Activated CD4-positive, CD25-positive, alpha-beta regulatory T cell treated with anti-CD3 and anti-CD28 coated beads, Interleukin-2, amount 50 U/mL, for 72 hours (primary cell): ENCODE data around the gene P2RX2.

ENCODE experiments used
- DNase-seq: peaks from one replicate; pipeline ENCODE4 v3.0.0; 2021

Gene P2RX2

DNA sequence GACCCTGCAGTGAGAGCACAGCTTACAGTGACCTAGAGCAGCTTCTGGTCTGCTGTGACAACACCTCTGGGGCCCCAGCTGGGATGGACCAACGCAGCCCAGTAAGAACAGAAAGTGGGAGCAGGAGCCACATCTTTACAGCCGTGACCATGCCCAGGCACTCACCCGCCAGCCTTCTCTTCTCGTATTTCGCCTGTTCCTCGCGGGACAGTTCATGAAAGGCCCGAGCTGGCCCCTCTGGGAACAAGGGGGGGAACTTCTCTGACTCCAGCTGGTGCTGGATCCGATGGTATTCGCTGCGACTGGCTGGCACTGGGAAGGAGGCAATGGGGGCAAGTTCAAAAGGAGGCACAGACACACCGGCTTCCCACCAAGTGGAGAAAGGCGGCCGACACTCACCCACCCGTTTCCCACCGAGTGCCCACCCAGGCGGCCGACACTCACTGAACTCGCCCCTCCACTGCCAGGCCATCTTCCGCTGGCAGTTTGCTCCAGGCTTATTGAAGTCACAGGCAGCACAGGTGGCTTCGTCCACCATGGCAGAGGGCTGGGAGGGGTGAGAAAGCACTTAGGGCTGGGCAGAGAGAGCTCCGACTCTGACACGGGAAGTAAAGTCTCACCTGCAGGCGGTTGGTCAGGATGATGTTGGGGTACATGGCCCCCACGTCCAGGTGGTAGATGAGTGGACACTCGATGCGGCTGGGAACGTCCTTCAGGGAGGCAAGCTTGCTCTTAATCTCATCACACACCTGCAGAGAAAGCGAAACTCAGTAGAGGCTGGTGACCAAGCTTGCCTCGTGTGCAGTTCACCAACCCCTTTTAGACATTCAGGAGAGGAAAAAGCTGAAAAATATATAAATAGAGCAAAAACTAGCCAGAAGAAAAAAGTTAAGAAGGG lies 49.9 kb downstream of the P2RX2 start:
- DNase-seq = no peak

DNA sequence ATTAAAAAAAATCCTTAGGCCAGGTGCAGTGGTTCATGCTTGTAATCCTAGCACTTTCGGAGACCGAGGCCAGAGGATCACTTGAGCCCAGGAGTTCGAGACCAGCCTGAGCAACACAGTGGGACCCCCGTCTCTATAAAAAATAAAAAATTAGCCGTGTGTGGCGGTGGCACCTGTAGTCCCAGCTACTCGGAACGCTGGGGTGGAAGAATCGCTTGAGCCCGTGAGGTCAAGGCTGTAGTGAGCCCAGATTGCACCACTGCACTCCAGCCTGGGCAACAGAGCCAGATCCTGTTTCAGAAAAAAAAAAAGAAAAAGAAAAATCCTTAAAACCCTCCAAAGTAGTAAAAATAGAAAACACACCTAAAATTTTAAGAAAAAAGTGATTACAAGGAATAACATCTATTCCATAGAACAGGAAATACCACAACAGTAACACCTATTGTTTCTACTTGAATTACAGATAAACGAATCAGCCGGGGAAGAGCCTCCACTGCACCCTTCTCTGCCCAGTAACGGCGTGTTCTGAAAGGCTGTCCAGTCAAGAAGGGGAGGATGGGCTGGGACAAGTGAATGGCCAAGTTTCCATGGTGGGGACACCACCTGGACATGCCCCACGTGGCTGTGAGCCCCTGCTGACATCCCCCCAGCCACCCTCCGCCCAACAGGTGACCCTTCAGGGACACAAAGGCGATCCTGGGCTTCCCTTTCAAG lies 50.7 kb downstream of the P2RX2 start:
- DNase-seq = no peak
